Stimulated activated CD8-positive, alpha-beta memory T cell treated with anti-CD3 and anti-CD28 coated beads, Interleukin-4, amount 100 ng/mL, for 24 hours (primary cell): ENCODE data around the gene BABAM2.

Source experiments
- DNase-seq: peaks from one replicate; pipeline ENCODE4 v3.0.0-alpha.2; 2020; ENCODE audit warnings: low read depth

The BABAM2 gene

DNA sequence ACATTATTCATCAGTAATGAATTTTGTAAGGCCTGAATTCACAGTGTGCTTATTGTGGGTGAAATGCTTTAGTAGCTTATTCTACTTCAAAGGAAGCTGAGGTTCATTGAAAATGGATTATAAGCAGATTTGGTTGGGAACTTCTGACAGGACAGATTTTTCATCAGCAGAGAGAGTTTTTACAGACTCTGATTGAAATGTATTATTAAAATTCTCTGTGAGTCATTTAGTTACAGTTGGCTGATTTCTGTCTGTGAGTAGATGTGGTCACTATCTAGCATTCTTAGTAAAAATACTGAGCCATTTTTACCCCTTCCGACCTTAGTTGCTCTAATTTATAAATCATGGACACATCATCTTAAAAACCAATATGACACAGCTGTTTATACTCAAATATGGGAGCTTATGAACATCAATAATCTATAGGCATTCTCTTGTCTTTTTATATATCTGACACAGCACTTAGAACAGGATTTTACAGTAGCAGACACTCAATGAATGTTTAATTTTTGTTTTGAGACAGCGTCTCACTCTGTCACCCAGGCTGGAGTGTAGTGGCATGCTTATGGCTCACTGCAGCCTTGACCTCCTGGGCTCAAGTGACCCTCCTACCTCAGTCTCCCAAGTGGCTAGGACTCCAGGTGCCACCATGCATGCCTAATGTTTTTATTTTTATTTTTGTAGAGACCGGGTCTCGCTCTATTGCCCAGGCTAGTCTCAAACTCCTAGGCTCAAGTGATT, 239.6 kb downstream of the BABAM2 start:
- DNase-seq: no peak

DNA sequence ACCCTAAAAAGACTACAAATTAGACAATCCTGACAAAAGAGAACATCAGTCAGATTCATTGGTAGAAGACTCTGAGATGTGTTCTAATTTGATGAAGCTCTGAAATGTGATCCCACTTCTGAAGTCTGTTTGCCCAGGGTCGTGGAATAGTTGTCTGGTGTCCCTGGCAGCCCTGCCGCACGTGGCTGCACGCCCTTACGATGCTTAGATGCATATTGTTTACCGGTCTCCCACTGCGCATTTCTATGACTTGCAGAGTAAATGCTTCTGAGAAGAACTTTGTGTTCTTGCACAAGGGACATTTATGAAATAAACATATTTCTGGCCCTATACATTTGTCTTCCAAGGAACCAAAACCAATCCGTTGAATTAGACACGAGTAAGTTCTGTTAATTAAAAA, 243.2 kb downstream of the BABAM2 start:
- no peak for DNase-seq

DNA sequence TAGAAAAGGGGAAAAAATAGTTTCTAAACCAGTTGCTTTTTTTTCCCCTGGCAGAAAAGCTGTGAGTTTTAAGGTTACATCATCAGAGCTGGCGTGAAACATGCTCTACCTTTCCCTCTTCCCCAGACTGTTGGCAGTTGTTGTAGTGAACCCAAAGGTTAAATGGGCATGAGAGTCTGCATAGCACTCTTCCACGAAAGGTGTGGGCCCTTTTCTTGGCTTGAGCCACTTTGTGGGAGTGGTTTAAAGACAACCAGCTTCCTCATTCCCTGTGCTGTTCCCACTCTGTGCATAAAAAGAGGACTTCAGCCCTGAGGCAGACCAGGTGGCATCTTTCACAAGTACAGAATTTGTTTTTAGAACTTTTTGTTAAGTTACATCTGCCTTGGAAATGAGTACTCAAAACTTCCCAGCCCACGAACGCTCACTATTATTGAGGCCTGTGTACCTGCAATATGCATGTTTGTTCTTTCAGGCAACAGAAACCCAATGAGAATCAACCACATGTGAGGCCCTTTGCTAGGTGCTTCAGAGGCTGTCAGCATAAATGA, 243.8 kb downstream of the BABAM2 start:
- no peak for DNase-seq

DNA sequence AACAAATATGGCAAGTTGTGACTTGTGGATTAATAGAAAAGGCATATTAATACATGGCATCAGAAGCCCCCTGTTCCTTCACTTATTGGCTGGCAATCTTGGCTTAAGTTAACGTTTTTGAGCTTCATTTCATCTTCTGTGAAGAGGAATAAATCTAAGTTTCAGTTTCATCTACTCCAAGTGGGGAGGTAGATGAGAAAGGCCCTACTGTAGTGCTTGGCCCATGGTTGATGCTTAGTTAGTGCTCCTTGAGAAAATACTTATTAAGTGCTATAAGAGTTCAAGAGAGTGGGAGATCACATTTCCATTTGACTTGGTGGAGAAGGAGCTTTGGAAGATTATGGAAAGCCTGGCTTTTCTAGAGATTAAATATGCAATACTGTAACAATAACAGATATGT, 244.3 kb downstream of the BABAM2 start:
- DNase-seq: no peak

DNA sequence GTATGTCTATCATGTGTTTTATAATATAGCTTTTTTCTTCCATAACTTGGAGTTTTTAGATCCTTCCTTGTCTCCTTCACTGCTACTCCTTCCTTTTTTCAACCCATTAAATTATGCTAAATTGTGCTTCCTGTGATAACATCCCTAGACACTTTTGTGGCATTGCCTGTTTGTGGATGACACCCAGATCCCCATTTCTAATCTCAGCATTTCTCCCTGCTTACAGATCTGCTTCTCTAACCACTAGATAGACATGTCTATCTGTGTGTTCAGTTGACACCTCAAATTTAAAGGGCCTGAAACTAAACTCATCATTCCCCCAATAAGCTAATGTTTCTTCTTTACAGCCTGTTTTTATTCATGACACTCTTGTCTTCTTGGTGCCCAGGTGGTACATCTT, 244.8 kb downstream of the BABAM2 start:
- no peak for DNase-seq

DNA sequence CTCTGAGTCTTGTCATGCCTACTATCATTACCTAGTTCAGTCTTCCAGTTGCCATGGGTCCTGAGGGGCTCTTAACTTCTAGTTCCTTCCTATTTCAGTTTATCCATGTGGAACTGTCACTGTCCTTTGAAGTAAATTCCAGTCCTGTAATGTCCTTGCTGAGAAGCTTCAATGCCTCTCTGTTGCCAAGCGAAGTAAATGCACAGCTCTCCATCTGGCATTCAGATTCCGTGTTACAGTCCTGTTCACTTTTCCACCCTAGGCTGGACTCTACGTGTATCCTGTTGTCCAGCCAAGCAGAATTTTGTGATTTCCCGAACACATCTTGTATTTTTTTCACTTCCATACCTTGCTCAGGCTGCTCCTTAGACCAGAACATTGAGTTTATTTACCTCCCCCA, 245.3 kb downstream of the BABAM2 start:
- no peak for DNase-seq

DNA sequence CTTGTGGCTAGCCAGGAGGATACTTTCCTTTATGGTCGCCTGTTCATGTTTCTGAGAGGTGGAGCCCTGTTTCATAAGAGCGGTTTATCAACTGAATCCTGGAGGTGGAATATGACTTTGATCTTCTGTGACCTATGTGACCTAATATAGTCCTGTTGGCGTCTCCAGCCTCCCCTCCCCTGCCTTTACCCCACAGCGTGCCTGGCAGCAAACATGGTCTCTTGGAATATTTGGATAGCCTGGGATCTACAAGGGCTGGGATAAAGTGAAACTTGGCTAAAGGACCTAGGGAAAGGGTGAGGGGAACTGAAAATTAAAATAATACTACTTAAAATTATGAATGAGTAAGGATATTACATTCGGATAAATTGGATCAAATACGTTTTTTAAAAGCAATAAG, 246.0 kb downstream of the BABAM2 start:
- DNase-seq: no peak

DNA sequence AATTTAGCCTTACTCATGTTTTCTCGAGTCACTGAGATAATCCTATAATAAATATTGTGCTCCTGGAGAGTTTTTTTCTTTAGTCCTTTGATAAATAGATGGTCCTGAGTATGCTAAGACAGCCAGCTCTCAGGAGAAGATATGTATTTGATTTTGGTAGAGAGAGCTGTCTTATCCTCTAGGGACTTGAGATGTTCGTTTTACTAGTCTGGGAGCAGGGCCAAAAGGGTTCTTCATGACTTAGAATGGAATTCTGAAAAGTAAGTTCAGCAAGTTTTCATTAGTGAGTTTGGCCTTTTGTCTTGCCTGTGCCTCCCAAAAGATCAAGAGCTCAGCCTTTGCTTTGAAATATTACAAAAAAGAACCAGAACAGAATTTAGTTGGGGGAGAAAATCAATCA, 246.7 kb downstream of the BABAM2 start:
- DNase-seq: no peak

DNA sequence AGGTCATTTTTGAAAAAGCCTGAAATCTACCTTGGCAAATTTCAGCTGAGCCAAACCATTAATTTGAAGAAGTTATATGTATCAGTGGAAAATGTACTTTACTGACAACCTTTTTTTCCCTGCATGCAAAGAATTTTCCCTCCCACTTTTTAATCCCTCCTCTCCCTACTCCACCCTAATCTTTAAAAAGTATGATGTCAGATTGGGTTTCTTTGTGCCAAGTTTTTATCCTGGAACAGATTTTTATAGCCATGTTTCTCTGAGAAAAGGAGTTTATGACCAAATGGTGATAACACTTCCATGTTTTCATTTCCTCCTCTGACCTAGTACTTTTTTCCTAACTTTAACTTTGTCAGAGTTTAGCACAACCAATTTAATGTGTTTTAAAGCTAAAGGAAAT, 251.9 kb downstream of the BABAM2 start:
- DNase-seq: no peak

DNA sequence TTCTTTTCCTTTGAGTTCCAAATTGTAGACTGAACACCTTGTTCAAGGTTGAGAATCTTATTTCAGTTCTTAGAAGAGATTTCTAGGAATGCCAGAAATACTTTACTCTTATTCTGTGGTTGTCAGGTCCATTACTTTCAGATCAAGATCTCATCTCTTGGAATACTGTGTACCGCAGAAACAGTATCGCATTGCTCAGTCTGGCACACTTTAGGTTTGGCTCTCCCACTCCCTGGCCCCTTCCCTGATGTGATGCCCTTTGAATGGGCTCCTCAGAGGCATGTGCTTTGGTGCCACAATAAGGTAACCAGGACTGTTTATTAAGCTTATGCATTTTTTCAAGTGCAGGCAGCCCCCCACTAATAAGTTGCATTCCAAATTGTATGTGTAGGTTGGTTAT, 257.5 kb downstream of the BABAM2 start:
- DNase-seq: no peak

DNA sequence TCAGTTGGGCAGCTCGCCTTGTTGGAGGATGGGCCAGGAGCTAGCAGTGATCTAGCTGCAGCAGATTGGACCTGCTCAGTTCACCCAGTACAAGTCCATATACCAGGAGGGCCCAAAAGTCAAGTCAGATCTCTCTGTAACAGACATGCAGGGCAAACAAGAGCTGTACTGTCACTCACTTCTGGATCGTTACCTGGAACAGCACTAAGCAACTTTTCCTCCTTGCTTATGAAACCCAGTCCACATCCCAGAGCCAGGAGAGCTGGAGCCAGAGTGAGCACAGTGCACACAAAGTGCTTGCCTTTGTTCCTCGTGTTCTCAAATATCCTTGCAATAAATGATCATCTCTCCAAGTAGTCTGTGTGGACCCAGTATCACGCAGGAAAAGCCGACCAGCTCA, 258.0 kb downstream of the BABAM2 start:
- DNase-seq: no peak

DNA sequence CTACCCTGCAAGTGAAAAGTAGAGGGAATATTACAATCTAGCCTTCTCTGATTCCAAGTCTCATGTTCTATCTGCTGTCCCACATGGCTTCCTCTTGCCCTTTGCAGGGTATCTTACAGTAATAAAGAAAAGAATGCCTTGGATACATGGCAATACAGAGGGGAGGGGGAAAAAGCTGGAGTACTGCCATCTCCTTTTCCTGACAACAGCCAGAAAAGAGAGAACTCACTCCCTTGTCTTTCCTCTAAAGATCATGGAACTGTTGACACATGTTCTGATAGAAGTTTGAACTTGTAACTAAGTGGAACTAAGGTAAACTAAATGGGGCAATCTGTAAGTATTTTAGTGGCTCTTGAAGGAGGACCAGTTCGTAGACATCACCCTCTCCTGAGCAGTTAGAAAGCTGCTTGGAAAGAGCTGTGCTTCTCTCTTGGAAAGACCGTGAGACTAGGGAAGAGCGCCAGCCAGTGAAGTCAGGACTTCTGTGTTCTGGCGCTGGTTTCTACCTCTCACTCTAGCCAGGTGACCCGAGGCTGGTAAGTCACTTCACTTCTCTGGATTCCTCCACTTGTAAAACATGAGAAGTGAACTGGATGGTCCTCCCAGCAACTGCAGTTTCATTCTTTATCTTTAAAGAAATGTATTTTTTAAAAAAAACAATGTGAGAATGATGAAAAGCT, 259.8 kb downstream of the BABAM2 start:
- no peak for DNase-seq

DNA sequence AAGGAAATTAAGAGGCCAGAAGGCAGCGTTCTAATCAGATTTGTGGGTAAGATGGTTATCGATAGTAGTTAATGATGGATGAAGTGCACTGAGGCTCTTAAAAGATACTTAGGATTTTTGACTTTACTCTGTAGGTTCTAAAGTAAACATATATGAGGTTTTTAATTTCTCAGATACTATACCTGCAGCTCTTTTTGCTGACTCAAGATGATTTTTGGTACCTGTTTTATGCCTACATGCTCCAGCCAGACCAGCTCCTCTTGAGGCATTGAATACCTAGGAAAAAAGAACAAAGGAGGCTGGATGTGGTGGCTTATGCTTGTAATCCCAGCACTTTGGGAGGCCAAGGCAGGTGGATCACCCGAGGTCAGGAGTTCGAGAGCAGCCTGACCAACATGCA, 260.5 kb downstream of the BABAM2 start:
- DNase-seq: no peak

DNA sequence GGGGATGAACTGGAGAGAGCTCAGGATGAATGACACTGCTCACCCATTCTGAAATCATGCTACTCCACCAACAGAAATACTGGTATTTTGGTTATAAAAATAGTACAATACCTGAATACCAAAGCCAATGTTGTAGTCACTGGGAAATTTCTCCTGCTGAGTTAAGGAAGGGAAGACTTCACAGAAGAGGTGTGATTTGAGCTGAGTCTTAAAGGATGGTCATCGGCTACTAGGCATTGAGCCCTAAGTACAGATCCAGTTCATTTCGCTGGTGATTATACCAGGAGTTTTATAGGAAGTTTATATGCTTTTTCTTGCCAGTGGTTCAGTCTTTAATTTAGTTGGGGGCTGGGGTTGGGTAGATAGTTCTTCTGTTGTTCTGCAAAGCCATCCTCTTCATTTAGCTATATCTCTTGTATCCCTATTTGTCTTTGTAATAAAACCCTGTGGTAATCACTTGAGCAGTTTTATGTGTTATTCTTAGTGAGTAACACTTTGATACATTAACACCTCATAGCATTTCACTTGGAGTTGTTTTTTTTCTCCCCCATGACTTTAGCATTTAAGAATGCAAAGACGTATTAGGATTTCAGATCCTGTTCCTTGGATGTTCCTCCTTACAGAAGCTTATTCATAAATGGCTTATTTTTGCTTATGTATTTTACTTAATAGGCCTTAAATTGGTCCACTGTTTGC, 262.2 kb downstream of the BABAM2 start:
- DNase-seq: no peak

DNA sequence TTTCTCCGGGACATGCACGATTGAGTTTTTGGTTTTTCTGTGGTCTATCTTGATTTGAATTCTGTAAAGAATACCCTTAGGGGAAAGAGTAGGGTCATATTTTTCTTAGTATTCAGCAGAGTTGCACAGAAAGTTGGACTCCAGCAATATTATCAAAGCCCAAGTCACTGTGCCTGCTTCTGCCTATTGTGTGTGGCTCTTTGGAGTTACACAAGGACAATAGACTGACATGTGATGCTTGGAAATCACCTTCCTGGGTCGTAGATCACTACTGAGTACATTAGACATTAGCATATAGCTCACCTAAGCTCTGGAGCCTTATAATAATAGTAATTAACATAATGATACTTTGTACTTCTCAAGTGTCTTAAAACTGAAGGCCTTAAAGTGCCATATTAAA, 263.3 kb downstream of the BABAM2 start:
- no peak for DNase-seq

DNA sequence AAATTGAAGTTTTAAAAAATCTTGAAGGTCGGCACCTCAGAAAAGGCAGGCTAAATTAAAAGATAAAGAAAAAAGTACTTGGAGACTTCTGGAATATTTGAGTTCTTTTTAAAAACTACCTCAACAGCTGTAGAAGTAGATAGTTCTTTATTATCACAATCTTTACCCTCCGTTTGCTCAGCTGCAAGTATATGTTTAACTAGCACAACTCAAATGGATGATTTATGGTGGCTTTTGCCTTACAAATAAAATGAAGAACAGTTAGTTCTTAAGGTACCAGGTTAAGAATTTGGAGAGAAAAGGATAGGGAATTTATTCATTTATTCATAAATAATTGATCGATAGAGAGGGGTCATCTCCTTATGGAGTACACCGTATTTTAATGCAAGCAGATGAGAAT, 264.6 kb downstream of the BABAM2 start:
- DNase-seq: no peak

DNA sequence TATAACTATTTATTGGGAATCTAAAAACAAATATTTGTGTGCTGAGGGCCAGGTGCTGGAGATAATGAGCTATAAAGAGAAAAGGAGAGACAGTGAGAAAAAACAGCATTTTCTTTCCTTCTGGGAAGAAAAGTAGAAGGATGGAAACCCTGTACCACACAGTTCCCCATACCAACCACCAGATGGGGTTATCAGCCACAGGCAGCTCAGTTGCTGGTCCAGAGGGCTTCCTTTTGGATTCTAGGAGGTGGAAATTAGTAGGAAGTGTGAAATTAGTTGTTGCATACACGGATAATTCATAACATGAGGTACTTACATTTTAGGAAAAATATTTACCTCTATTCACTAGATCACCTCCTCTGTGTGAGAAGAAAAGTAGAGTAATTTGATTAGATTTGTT, 265.1 kb downstream of the BABAM2 start:
- DNase-seq: no peak

DNA sequence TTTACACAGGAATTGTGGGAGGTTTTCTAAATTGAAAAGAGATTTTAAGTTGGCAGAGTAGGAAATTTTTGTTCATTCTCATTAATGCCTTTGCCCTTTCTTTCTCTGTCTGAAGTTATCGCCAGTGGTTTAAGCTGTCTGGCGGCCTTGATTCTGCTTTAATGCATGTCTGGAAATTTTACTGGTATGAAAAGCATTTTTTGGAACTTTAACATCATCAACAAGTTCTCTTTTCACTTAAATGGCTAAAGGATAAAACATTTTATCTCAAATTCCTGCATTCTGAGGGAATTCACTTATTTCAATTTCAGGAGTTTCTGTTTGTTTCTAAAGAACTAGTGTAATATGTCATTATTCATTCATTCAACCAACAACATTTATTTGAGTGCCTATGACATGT, 268.3 kb downstream of the BABAM2 start:
- DNase-seq: no peak

DNA sequence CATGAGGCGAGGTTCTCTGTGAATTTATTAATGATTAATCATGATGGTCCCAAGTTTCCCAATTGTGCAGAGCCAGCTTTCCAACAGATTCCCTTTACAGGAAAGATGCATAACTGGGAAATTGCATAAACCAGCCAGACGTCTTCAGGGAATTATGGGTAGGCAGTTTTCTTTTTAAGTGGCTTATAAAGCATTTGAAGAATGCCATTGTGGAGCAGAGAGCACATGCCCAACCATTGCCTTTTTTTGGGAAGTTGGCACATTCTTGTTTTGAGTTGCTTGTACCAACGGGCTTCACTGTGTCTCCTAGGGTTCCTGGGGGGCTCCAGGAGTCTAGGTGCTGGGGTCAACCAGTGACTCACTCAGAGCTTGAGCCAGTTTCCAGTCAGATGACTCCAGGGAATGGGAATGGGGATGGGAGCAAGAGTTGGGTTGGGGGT, 270.5 kb downstream of the BABAM2 start:
- no peak for DNase-seq

DNA sequence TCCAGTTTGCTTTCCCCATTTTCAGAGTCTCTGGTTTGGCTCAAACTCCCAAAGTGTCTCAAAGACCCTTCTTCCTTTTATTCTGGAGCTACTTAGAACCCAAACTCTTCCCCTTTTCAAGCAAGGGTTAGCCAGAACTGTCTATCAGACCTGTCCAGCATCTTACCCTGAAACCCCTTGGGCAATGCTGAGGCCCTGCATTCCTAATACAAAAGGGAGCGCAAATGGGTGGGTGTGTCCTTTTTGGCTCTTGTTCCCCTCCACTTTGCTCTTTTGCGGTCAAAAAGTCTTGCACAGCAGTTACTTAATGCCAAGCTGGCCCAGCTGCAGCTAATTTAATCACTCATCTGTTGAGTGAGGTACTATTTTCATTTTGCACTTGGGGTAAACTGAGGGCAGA, 270.9 kb downstream of the BABAM2 start:
- no peak for DNase-seq

DNA sequence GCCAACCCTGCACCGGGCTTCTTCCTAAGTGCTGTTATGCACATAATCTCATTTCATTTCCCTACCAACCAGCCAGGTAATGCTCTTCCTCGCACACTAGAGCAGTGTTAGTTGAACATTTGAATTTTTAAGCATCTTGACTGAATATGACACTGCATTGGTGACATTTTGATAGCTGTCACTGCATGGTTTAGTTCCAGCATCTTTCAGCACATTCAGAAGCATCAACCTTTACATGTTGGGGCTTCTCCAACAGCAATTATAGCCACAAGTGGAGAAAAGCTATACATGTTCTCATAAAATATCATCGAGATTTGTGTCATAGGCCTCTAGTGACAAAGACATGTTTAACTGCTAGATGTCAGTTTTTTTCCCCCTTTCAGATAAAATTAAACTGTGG, 272.0 kb downstream of the BABAM2 start:
- no peak for DNase-seq

DNA sequence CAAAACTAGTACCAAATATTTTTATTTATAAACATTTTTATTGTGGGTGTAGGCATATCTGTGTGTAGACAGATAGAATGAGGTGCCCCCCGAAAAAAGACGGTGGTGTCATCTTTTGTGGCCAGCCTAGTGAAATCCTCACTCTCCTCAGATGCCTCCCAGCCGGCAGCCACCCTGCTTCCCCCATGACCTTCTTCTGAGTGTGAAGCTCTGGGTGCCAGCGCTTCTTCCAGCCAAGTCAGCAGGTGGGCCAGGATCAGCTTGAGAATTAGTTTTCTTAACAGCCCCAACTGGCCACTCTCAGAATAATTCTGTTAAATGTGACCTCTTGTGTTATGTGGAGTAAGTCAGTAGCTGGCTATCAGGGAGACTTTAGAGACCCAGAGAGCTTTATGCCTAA, 272.5 kb downstream of the BABAM2 start:
- no peak for DNase-seq

DNA sequence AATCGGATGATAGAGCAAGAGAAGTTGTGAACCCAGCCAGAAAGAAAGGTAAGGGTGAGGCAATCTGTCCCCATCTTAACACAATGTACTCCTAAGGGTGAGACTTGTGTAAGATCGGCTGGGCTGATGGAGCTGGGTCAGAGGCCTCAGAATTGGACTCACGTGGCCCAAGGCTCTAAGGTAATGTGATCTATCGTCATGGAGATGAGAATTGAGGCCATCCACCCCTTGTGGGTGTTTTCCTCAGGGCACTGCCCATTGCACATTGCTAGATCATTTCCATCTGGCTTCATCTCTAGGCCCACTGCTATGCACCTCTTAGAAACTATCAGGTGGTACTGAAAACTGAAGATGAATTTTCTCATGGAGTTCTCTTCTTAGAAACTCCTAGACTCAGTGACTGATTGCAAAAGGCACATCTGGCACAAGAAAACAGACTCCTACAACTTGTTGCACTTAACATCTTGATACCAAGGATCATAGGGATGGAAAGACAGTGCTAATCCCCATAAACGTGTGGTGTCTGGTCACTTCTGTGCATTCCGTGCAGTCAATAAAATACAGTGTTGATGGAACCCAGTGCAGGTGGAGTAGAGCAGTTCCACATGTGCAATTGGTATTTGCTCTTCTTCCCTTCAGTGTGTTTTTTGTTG, 273.2 kb downstream of the BABAM2 start:
- no peak for DNase-seq
